HG02970 (cell line): Measurements from ENCODE around the gene AHNAK.
"Not testable (repeated sequence)": the region's sequence is repeated elsewhere in the genome, so short reads cannot be mapped to it uniquely, and the experiment has no call there.

Source experiments
- ATAC-seq: cut with Tn5 transposase; IDR thresholded peaks from one replicate; pipeline ENCODE4 v1.9.1; 2021; ENCODE audit warnings: mild to moderate bottlenecking, moderate library complexity, moderate number of reproducible peaks; ENCODE audit not compliant: unreplicated experiment, low FRiP score

The AHNAK gene

GRCh38 chr11:62546244-62546928 is at the start of gene AHNAK:
Gene AHNAK (minus strand): TSS chr11:62546806. CDS start chr11:62536098, 10,708 bp downstream.
- ATAC-seq, result no peak

- ATAC-seq, result no peak
These were observed 48.5 kb upstream of the AHNAK start for GRCh38 chr11:62595124-62595523.

GRCh38 chr11:62593434-62594044 is 46.9 kb upstream of the AHNAK start:
- no peak for ATAC-seq

- ATAC-seq, result no peak
These were observed 46.4 kb upstream of the AHNAK start for GRCh38 chr11:62592989-62593421.

- ATAC-seq, result no peak
These were observed 45.7 kb upstream of the AHNAK start for GRCh38 chr11:62592146-62592815.

- peak; percentile 80 for ATAC-seq
These were observed 45.0 kb upstream of the AHNAK start, which contains the start of gene TUT1 for GRCh38 chr11:62591448-62592145. Gene TUT1 (minus strand): TSS chr11:62591523. CDS start chr11:62591485, 38 bp downstream.

- ATAC-seq, result no peak
These were observed 42.5 kb upstream of the AHNAK start for GRCh38 chr11:62588966-62589637.

GRCh38 chr11:62585356-62585755 is 38.8 kb upstream of the AHNAK start:
- ATAC-seq, result not testable (repeated sequence)

GRCh38 chr11:62581735-62582134 is 35.1 kb upstream of the AHNAK start:
- not testable (repeated sequence) for ATAC-seq

GRCh38 chr11:62580959-62581715 is 34.5 kb upstream of the AHNAK start:
- no peak for ATAC-seq

GRCh38 chr11:62579252-62579651 is 32.6 kb upstream of the AHNAK start:
- ATAC-seq, result no peak

GRCh38 chr11:62578541-62578940 is 31.9 kb upstream of the AHNAK start:
- ATAC-seq, result no peak

GRCh38 chr11:62577046-62577714 is 30.6 kb upstream of the AHNAK start:
- ATAC-seq, result no peak

- ATAC-seq, result no peak
These were observed 29.2 kb upstream of the AHNAK start for GRCh38 chr11:62575837-62576236.

GRCh38 chr11:62575156-62575555 is 28.6 kb upstream of the AHNAK start:
- no peak for ATAC-seq

- ATAC-seq, result peak; percentile 6
These were observed 27.9 kb upstream of the AHNAK start for GRCh38 chr11:62574363-62575071.

GRCh38 chr11:62573592-62574362 is 27.2 kb upstream of the AHNAK start, which contains the start of gene EEF1G:
Gene EEF1G (minus strand): TSS chr11:62573891. CDS start chr11:62573842, 49 bp downstream.
- peak; percentile 92 for ATAC-seq
